ENCODE measurements around the gene CD9. TPM values are rescaled to one million over a fixed set of nuclear protein-coding genes. Genes with fewer than 3 reads are reported as not detected.

The CD9 gene
- total RNA-seq, 1 donor from 2014 or later: 17.6 TPM

DNA sequence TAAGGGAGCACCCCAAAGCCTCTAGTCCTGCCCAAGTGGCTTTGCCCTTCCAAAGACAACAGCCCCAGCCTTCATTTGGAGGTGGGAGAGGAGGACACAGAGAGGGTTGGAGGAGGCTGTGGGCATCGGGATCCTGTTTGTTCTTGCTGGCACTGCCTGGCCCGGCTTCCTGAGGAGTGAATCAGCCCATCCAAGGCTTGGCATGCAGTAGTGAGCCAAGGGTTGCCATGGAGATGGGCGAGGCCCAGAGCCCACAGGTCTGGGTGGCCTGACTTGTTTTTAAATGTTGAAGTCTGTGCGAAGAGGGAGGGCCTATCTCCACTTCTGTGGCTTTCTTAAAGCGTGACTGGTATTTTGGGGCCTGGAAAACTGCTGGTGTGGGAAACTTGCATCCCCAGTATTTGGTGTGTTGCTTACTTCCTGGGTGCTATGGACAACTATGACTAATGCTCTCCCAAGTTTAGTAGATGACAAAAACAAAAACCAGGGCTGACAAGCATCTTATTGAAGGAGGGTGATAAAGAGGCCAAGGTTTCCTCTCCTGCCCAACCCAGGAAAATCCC, 15.8 kb downstream of the CD9 start:
- Mint-ChIP-seq H3K9me3 (ENCODE audit: unreplicated experiment) (peaks cover 10% of the 10 kb centered on the region), H3K27ac (ENCODE audit: unreplicated experiment) (no peak overlapping the region), H3K4me3 (ENCODE audit: unreplicated experiment) (no peak overlapping the region), H3K4me1 (ENCODE audit: low read depth, unreplicated experiment) (peaks cover 19% of the 10 kb centered on the region), H3K36me3 (ENCODE audit: unreplicated experiment) (no peaks in the 10 kb centered on the region), H3K27me3 (ENCODE audit: unreplicated experiment) (peaks cover 9% of the 10 kb centered on the region)
- DNase-seq: no peak
- TF ChIP-seq, protein P1, sequence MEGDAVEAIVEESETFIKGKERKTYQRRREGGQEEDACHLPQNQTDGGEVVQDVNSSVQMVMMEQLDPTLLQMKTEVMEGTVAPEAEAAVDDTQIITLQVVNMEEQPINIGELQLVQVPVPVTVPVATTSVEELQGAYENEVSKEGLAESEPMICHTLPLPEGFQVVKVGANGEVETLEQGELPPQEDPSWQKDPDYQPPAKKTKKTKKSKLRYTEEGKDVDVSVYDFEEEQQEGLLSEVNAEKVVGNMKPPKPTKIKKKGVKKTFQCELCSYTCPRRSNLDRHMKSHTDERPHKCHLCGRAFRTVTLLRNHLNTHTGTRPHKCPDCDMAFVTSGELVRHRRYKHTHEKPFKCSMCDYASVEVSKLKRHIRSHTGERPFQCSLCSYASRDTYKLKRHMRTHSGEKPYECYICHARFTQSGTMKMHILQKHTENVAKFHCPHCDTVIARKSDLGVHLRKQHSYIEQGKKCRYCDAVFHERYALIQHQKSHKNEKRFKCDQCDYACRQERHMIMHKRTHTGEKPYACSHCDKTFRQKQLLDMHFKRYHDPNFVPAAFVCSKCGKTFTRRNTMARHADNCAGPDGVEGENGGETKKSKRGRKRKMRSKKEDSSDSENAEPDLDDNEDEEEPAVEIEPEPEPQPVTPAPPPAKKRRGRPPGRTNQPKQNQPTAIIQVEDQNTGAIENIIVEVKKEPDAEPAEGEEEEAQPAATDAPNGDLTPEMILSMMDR (IDR thresholded peaks at IDR 0.05; ENCODE audit: partially characterized antibody, unreplicated experiment): no peak

DNA sequence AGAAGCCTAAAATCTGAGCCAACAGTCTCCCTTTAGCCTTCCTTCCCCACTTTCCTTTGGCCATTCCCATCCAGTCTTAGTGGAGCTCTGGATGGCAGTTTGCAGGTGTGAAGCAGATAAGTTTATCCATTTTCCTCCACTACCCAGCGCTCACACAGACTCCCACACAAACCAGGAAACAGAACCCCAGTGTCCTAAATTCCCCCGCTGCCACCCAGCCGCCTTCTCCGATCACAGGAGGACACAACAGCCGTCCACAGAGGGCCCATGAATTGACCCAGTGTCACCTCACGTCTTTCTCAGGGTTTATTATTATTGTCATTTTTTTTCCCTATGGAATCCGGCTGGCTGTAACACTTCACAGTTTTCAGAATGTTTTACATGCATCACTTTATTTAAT, 16.4 kb downstream of the CD9 start:
- Mint-ChIP-seq H3K27ac (ENCODE audit: unreplicated experiment) (no peak overlapping the region), H3K9me3 (ENCODE audit: unreplicated experiment) (peaks cover 5% of the 10 kb centered on the region), H3K4me3 (ENCODE audit: unreplicated experiment) (no peak overlapping the region), H3K36me3 (ENCODE audit: unreplicated experiment) (no peaks in the 10 kb centered on the region), H3K4me1 (ENCODE audit: low read depth, unreplicated experiment) (peaks cover 16% of the 10 kb centered on the region), H3K27me3 (ENCODE audit: unreplicated experiment) (peaks cover 9% of the 10 kb centered on the region)
- TF ChIP-seq, protein P1 (IDR thresholded peaks at IDR 0.05; ENCODE audit: partially characterized antibody, unreplicated experiment): no peak
- DNase-seq: no peak

DNA sequence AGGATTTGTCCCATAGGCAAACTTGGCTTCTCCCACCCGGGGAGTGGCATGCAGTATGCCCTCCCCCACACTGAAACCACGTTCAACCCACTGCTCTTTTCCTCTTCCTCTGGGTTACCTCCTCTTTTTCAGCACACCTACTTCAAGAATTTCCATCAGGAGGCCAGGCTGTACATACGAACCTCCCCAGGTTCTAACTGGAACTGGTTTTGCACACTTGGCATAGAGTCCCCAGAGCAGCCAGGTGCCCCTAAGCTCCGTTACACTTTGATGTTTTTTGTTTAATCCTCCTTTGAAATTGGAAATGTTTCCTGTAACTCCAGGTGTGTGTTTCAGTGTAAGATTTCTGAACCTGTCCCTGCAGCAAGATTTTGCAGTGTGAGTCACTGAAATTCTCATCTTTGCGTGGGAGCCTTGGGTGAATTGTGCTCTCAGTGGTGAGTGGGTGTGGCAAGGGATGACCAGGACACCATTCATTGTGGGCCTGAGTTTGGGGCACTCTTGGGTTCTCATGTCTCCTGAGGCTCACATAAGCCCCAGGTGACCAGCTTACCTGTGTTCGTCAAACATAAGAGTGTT, 18.2 kb downstream of the CD9 start:
- Mint-ChIP-seq H3K4me3 (ENCODE audit: unreplicated experiment) (no peak overlapping the region), H3K9me3 (ENCODE audit: unreplicated experiment) (peaks cover 9% of the 10 kb centered on the region), H3K27ac (ENCODE audit: unreplicated experiment) (no peak overlapping the region), H3K27me3 (ENCODE audit: unreplicated experiment) (peaks cover 4% of the 10 kb centered on the region), H3K36me3 (ENCODE audit: unreplicated experiment) (no peaks in the 10 kb centered on the region), H3K4me1 (ENCODE audit: low read depth, unreplicated experiment) (peaks cover 11% of the 10 kb centered on the region)
- DNase-seq: no peak
- TF ChIP-seq, protein P1 (IDR thresholded peaks at IDR 0.05; ENCODE audit: partially characterized antibody, unreplicated experiment): no peak

DNA sequence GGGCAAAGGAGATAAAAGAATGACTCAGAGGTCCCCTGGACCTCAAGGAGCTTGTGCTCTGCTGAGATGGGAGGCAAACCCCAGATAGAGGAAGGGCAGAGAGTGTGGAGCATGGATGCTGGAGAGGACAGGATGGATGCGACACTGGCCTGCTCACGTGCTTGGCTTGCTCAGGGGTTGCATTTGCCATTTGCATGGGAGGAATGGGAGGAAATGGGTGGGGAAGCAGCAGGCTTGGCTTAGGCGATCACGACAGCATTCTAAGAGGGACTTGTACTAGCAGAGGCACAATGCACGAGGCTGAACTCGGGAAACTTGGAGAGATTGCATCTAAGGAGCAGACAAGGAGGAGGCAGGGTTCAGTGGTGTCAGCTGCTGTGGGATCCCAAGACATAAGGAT, 19.8 kb downstream of the CD9 start:
- Mint-ChIP-seq H3K4me3 (ENCODE audit: unreplicated experiment) (peak overlapping the region; percentile 6), H3K36me3 (ENCODE audit: unreplicated experiment) (no peaks in the 10 kb centered on the region)

DNA sequence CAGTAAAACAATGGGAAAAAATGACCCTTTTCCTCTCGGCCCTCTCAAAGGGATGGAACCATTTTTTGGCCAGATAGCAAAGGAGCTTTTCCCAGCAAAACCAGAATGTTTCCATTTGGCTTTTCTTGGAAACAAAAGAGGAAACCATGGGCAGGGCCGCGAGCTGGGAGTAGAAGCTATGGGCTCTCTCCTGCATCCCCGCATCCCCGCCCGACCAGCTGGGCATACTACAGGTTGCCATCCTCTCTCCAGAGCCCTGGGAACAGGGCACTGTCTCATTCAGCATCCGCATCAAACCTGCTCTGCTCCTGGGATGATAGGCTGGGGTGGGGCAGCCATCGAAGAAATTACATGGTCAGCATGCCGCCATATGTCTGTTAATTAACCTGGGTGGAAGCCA, 20.9 kb downstream of the CD9 start:
- Mint-ChIP-seq H3K27ac (ENCODE audit: unreplicated experiment) (no peak overlapping the region), H3K4me1 (ENCODE audit: low read depth, unreplicated experiment) (peaks cover 8% of the 10 kb centered on the region), H3K36me3 (ENCODE audit: unreplicated experiment) (no peaks in the 10 kb centered on the region), H3K27me3 (ENCODE audit: unreplicated experiment) (no peaks in the 10 kb centered on the region), H3K9me3 (ENCODE audit: unreplicated experiment) (peaks cover 8% of the 10 kb centered on the region), H3K4me3 (ENCODE audit: unreplicated experiment) (no peak overlapping the region)
- TF ChIP-seq, protein P1 (IDR thresholded peaks at IDR 0.05; ENCODE audit: partially characterized antibody, unreplicated experiment): no peak
- DNase-seq: no peak

More for the DNA sequence above, 19.8 kb downstream of the CD9 start:
- Mint-ChIP-seq H3K27ac (ENCODE audit: unreplicated experiment) (no peak overlapping the region), H3K9me3 (ENCODE audit: unreplicated experiment) (peaks cover 9% of the 10 kb centered on the region), H3K4me1 (ENCODE audit: low read depth, unreplicated experiment) (peaks cover 9% of the 10 kb centered on the region), H3K27me3 (ENCODE audit: unreplicated experiment) (no peaks in the 10 kb centered on the region)
- TF ChIP-seq, protein P1 (IDR thresholded peaks at IDR 0.05; ENCODE audit: partially characterized antibody, unreplicated experiment): no peak
- no peak for DNase-seq
